DND-41 (cell line): ENCODE data around the gene ASIC3.

ENCODE experiments used
- ATAC-seq: fragments of 200-7000 bp; cut with Tn5 transposase; 3 replicates; pipeline ENCODE4 v1.9.1; 2021; ENCODE audit warnings: low read depth; ENCODE audit not compliant: insufficient read depth
- DNase-seq: peaks from one replicate; pipeline ENCODE4 v3.0.0-alpha.2; 2020
- H2AFZ ChIP-seq: 2 replicates; pipeline ENCODE4 v1.6.0; 2012; ENCODE audit warnings: low read depth, low read length
- H3K27ac ChIP-seq: 2 replicates; pipeline ENCODE4 v1.5.1; 2012; ENCODE audit warnings: low read length, inconsistent platforms
- H3K27me3 ChIP-seq: fragments of 200-600 bp; sonication (generic); 2 replicates; pipeline ENCODE4 v1.6.0; 2012; ENCODE audit warnings: low read length, mild to moderate bottlenecking, inconsistent platforms; ENCODE audit not compliant: insufficient read depth, poor library complexity
- H3K36me3 ChIP-seq: 2 replicates; pipeline ENCODE4 v1.5.1; 2012; ENCODE audit warnings: low read length, inconsistent platforms; ENCODE audit not compliant: insufficient read depth
- H3K4me1 ChIP-seq: 2 replicates; pipeline ENCODE4 v1.5.1; 2012; ENCODE audit warnings: mild to moderate bottlenecking, low read length; ENCODE audit not compliant: insufficient read depth
- H3K4me2 ChIP-seq: 2 replicates; pipeline ENCODE4 v1.6.0; 2012; ENCODE audit warnings: mild to moderate bottlenecking, moderate library complexity, low read length, inconsistent platforms; ENCODE audit not compliant: insufficient read depth
- H3K4me3 ChIP-seq, 2 experiments: fragments of 200-600 bp in 1 of 2; shearing (Covaris generic) in 1 of 2; 2 replicates each; pipeline ENCODE4 v1.5.1; 2012 to 2016; ENCODE audit warnings: inconsistent platforms in 2 of 2, low read length in 2 of 2, mild to moderate bottlenecking in 2 of 2, low read depth in 1 of 2, moderate library complexity in 1 of 2
- H3K79me2 ChIP-seq: 2 replicates; pipeline ENCODE4 v1.6.0; 2012; ENCODE audit warnings: low read length, inconsistent platforms; ENCODE audit not compliant: insufficient read depth
- H3K9ac ChIP-seq: 2 replicates; pipeline ENCODE4 v1.6.0; 2012; ENCODE audit warnings: low read depth, mild to moderate bottlenecking, inconsistent platforms, low read length, moderate library complexity
- H3K9me3 ChIP-seq: 2 replicates; pipeline ENCODE4 v1.5.1; 2012; ENCODE audit warnings: low read length, moderate library complexity, mild to moderate bottlenecking, inconsistent platforms; ENCODE audit not compliant: insufficient read depth, severe bottlenecking
- H4K20me1 ChIP-seq: 2 replicates; pipeline ENCODE4 v1.6.0; 2012; ENCODE audit warnings: low read length; ENCODE audit not compliant: insufficient read depth
- CTCF ChIP-seq: IDR thresholded peaks from 2 replicates; pipeline ENCODE4 v1.5.1; 2012; ENCODE audit warnings: borderline replicate concordance, low read length, moderate library complexity, mild to moderate bottlenecking; ENCODE audit not compliant: poor library complexity, severe bottlenecking; ENCODE audit errors: extremely low read depth
- EZH2 ChIP-seq: IDR thresholded peaks from 3 replicates; pipeline ENCODE4 v1.6.1; 2012; ENCODE audit warnings: borderline replicate concordance, low read depth, mild to moderate bottlenecking, moderate library complexity, low read length, inconsistent platforms; ENCODE audit not compliant: severe bottlenecking

Gene ASIC3

GRCh38 chr7:151045967-151046366, 2.4 kb upstream of the ASIC3 start:
- Histone ChIP-seq H3K36me3 (peaks cover 36% of the 10 kb centered on the region), H3K9ac (no peak overlapping the region), H3K79me2 (no peaks in the 10 kb centered on the region), H4K20me1 (peaks cover 25% of the 10 kb centered on the region), H3K4me3 (no peak overlapping the region), H3K27me3 (no peaks in the 10 kb centered on the region), H3K27ac (no peak overlapping the region), H3K4me2 (no peak overlapping the region), H2AFZ (no peak overlapping the region), H3K9me3 (no peaks in the 10 kb centered on the region), H3K4me1 (peaks cover 5% of the 10 kb centered on the region)
- ATAC-seq (no peak), DNase-seq (no peak)
- TF ChIP-seq CTCF (no peak), EZH2 (no peak)

- H2AFZ ChIP-seq = no peak overlapping the region
- no peak overlapping the region for H3K4me3 ChIP-seq
- peaks cover 28% of the 10 kb centered on the region for H3K36me3 ChIP-seq
- peaks cover 29% of the 10 kb centered on the region for H4K20me1 ChIP-seq
- no peak overlapping the region for H3K4me2 ChIP-seq
- H3K79me2 ChIP-seq = no peaks in the 10 kb centered on the region
- no peak for TF ChIP-seq CTCF
- TF ChIP-seq EZH2 = no peak
- H3K27me3 ChIP-seq = no peaks in the 10 kb centered on the region
- ATAC-seq = no peak
- H3K9ac ChIP-seq = no peak overlapping the region
- H3K4me1 ChIP-seq = peaks cover 14% of the 10 kb centered on the region
- H3K9me3 ChIP-seq = no peaks in the 10 kb centered on the region
- H3K27ac ChIP-seq = no peak overlapping the region
- DNase-seq = no peak
Measured at GRCh38 chr7:151046603-151047573, 1.4 kb upstream of the ASIC3 start.

- Histone ChIP-seq H3K27ac (no peak overlapping the region), H3K4me2 (no peak overlapping the region), H3K4me1 (peaks cover 20% of the 10 kb centered on the region), H2AFZ (no peak overlapping the region), H3K36me3 (peaks cover 16% of the 10 kb centered on the region), H3K4me3 (no peak overlapping the region), H3K9me3 (no peaks in the 10 kb centered on the region), H3K27me3 (no peaks in the 10 kb centered on the region), H4K20me1 (peaks cover 39% of the 10 kb centered on the region), H3K9ac (no peak overlapping the region), H3K79me2 (no peaks in the 10 kb centered on the region)
- no peak for ATAC-seq
- DNase-seq = no peak
- TF ChIP-seq CTCF (no peak), EZH2 (no peak)
Measured at GRCh38 chr7:151048911-151049463, 656 bp downstream of the ASIC3 start.
